Keratinocyte (primary cell): ENCODE measurements around the gene C1S. TPM values are rescaled to one million over a fixed set of nuclear protein-coding genes. Genes with fewer than 3 reads are reported as not detected.

ENCODE experiments used
- DNase-seq: peaks from one replicate; pipeline ENCODE4 v3.0.0-alpha.2; 2011; ENCODE audit warnings: low read depth, missing footprints, low spot score
- FAIRE-seq: peaks from 2 replicates; lab custom pipeline; 2011; peaks lifted over from hg19 to GRCh38; lab: Jason Lieb, UNC
- H2AFZ ChIP-seq: 2 replicates; pipeline ENCODE4 v1.6.0; 2012; ENCODE audit warnings: low read length, control low read depth, inconsistent platforms; ENCODE audit not compliant: control insufficient read depth
- H3K27ac ChIP-seq: 2 replicates; pipeline ENCODE4 v1.5.1; 2011; ENCODE audit warnings: low read length; ENCODE audit not compliant: control insufficient read depth, insufficient read depth
- H3K27me3 ChIP-seq: 3 replicates; pipeline ENCODE4 v1.6.0; 2011; ENCODE audit warnings: low read length; ENCODE audit not compliant: control insufficient read depth, insufficient read depth; ENCODE audit errors: extremely low read depth
- H3K36me3 ChIP-seq, 2 experiments: 2 replicates in 1 of 2; 3 replicates in 1 of 2; pipeline ENCODE4 v1.5.1; 2011; ENCODE audit warnings: low read length in 2 of 2, mild to moderate bottlenecking in 1 of 2; ENCODE audit not compliant: control insufficient read depth in 2 of 2, insufficient read depth in 2 of 2; ENCODE audit errors: extremely low read depth in 1 of 2
- H3K4me1 ChIP-seq: 3 replicates; pipeline ENCODE4 v1.5.1; 2011; ENCODE audit warnings: low read length; ENCODE audit not compliant: control insufficient read depth, insufficient read depth; ENCODE audit errors: extremely low read depth
- H3K4me2 ChIP-seq: 3 replicates; pipeline ENCODE4 v1.6.0; 2011; ENCODE audit warnings: low read depth, low read length; ENCODE audit not compliant: control insufficient read depth, insufficient read depth; ENCODE audit errors: extremely low read depth
- H3K4me3 ChIP-seq, 3 experiments: fragments of 200-600 bp in 1 of 3; sonication (generic) in 1 of 3; 2 replicates in 2 of 3; 3 replicates in 1 of 3; pipeline ENCODE4 v1.5.1; 2011 to 2016; ENCODE audit warnings: low read length in 3 of 3, mild to moderate bottlenecking in 3 of 3, control low read depth in 2 of 3, inconsistent platforms in 1 of 3, low read depth in 1 of 3, mixed read lengths in 1 of 3, mixed run types in 1 of 3, moderate library complexity in 1 of 3; ENCODE audit not compliant: control insufficient read depth in 2 of 3, insufficient read depth in 2 of 3; ENCODE audit errors: extremely low read depth in 1 of 3
- H3K79me2 ChIP-seq: 2 replicates; pipeline ENCODE4 v1.6.0; 2012; ENCODE audit warnings: low read length; ENCODE audit not compliant: control insufficient read depth, insufficient read depth
- H3K9ac ChIP-seq: 3 replicates; pipeline ENCODE4 v1.6.0; 2011; ENCODE audit warnings: low read length; ENCODE audit not compliant: control insufficient read depth, insufficient read depth; ENCODE audit errors: extremely low read depth
- H3K9me1 ChIP-seq: 3 replicates; pipeline ENCODE4 v1.6.0; 2011; ENCODE audit warnings: low read length; ENCODE audit not compliant: control insufficient read depth, insufficient read depth; ENCODE audit errors: extremely low read depth
- H3K9me3 ChIP-seq: 2 replicates; pipeline ENCODE4 v1.5.1; 2012; ENCODE audit warnings: low read depth, low read length; ENCODE audit not compliant: control insufficient read depth
- H4K20me1 ChIP-seq: 3 replicates; pipeline ENCODE4 v1.6.0; 2011; ENCODE audit warnings: low read length; ENCODE audit not compliant: control insufficient read depth, insufficient read depth; ENCODE audit errors: extremely low read depth
- CTCF ChIP-seq, 3 experiments: IDR thresholded peaks in 1 of 3; conservative IDR thresholded peaks in 1 of 3; optimal IDR thresholded peaks in 1 of 3; 2 replicates in 2 of 3; 3 replicates in 1 of 3; pipeline versions ENCODE3 to v1.5.1; 2011; ENCODE audit warnings: low read length in 3 of 3, mild to moderate bottlenecking in 3 of 3, moderate library complexity in 2 of 3, control low read depth in 1 of 3, inconsistent platforms in 1 of 3; ENCODE audit not compliant: insufficient read depth in 2 of 3; ENCODE audit errors: extremely low read depth in 1 of 3
- EZH2 ChIP-seq: IDR thresholded peaks from one replicate; pipeline ENCODE4 v1.6.1; 2012; ENCODE audit warnings: inconsistent platforms, mild to moderate bottlenecking, low read length, moderate library complexity
- dilution Hi-C: fragments of 300-500 bp; cut with MboI; formaldehyde crosslinking; loops from one replicate; pipeline ENCODE4 v1.7.0; 2020; ENCODE audit warnings: low sequenced_read_pairs; ENCODE audit not compliant: extremely low pct_ligation_motif_present
- polyA plus RNA-seq, 5 experiments: library from polyadenylated mRNA; depleted of rRNA in 3 of 5; stranded (reverse) in 3 of 5; stranded (forward) in 1 of 5; unstranded in 1 of 5; fragments of >200 nt; gene quantifications; 1 replicate in 1 of 5; 2 replicates in 3 of 5; 3 replicates in 1 of 5; pipeline versions ENCODE4 v1.2.1 to v1.2.3, GENCODE V29; 2011 to 2012; ENCODE audit warnings: missing spikeins in 2 of 5, low read depth in 1 of 5, low replicate concordance in 1 of 5

Gene C1S
- polyA plus RNA-seq, 1 donor (not counting 4 experiments of a cell fraction or from before 2014, with no cell fraction given): 2.6 TPM

GRCh38 chr12:7092986-7093460 is 32.5 kb downstream of the C1S start:
- H3K4me3 ChIP-seq: no peak overlapping the region
- no peak overlapping the region for H3K27ac ChIP-seq
- peaks cover 0 to 5% of the 10 kb centered on the region in 2 experiments for H3K36me3 ChIP-seq

GRCh38 chr12:7093486-7093885 is 33.0 kb downstream of the C1S start:
- Histone ChIP-seq H3K27ac (no peak overlapping the region), H3K4me2 (no peak overlapping the region), H3K4me1 (peaks cover 6% of the 10 kb centered on the region), H4K20me1 (no peaks in the 10 kb centered on the region), H3K9me1 (no peaks in the 10 kb centered on the region), H3K27me3 (no peaks in the 10 kb centered on the region), H3K36me3 (peaks cover 0 to 5% of the 10 kb centered on the region in 2 experiments), H3K9ac (no peak overlapping the region), H3K9me3 (no peaks in the 10 kb centered on the region), H3K4me3 (no peak overlapping the region), H2AFZ (no peak overlapping the region), H3K79me2 (no peaks in the 10 kb centered on the region)
- no peak for FAIRE-seq
- no peak for DNase-seq
- TF ChIP-seq CTCF (optimal IDR thresholded peaks at IDR 0.05 in 1 of 3, IDR thresholded peaks at IDR 0.05 in 1 of 3, conservative IDR thresholded peaks at IDR 0.05 in 1 of 3; ENCODE audit: extremely low read depth in 1 of 3, insufficient read depth in 2 of 3, low read length in 3 of 3) (no peak), EZH2 (no peak)
- dilution Hi-C loops: no loop called here

More at GRCh38 chr12:7092986-7093460, 32.5 kb downstream of the C1S start:
- Histone ChIP-seq H3K4me1 (peaks cover 6% of the 10 kb centered on the region), H3K9ac (no peak overlapping the region), H3K4me2 (no peak overlapping the region), H2AFZ (no peak overlapping the region), H3K9me1 (no peaks in the 10 kb centered on the region), H3K27me3 (no peaks in the 10 kb centered on the region), H3K79me2 (no peaks in the 10 kb centered on the region), H3K9me3 (no peaks in the 10 kb centered on the region), H4K20me1 (no peaks in the 10 kb centered on the region)
- DNase-seq: no peak
- FAIRE-seq: no peak
- dilution Hi-C loops: no loop called here
- TF ChIP-seq EZH2 (no peak), CTCF (optimal IDR thresholded peaks at IDR 0.05 in 1 of 3, IDR thresholded peaks at IDR 0.05 in 1 of 3, conservative IDR thresholded peaks at IDR 0.05 in 1 of 3; ENCODE audit: extremely low read depth in 1 of 3, insufficient read depth in 2 of 3, low read length in 3 of 3) (no peak)
